Mucosa of gallbladder (tissue), 1 donor: ENCODE results near the gene TBC1D24. TPM values are rescaled to one million over a fixed set of nuclear protein-coding genes. Genes with fewer than 3 reads are reported as not detected.

Experiments used
- DNase-seq: peaks from one replicate; pipeline ENCODE4 v3.0.0-alpha.2; 2020; ENCODE audit warnings: low spot score
- total RNA-seq: library from RNA; stranded (reverse); gene quantifications from one replicate; pipeline ENCODE4 v1.2.1, GENCODE V29; 2021
- donor health status: DM: no; HTN: no; CAD: no.

Gene TBC1D24
- total RNA-seq, 1 donor from 2014 or later = 20.6 TPM

- no peak for DNase-seq
Observed at GRCh38 chr16:2450535-2450934, 24.4 kb upstream of the TBC1D24 start.

- DNase-seq = no peak
Observed at GRCh38 chr16:2450975-2451381, 23.9 kb upstream of the TBC1D24 start.

- no peak for DNase-seq
Observed at GRCh38 chr16:2451851-2452320, 23.0 kb upstream of the TBC1D24 start.

GRCh38 chr16:2452650-2453049 is 22.3 kb upstream of the TBC1D24 start:
- DNase-seq = no peak

GRCh38 chr16:2455081-2455845 is 19.7 kb upstream of the TBC1D24 start:
- DNase-seq = no peak

- DNase-seq = no peak
Observed at GRCh38 chr16:2456551-2457153, 18.3 kb upstream of the TBC1D24 start.

- DNase-seq = no peak
Observed at GRCh38 chr16:2457267-2457666, 17.7 kb upstream of the TBC1D24 start.

- no peak for DNase-seq
Observed at GRCh38 chr16:2457946-2458345, 17.0 kb upstream of the TBC1D24 start.

- DNase-seq = no peak
Observed at GRCh38 chr16:2458887-2459646, 15.9 kb upstream of the TBC1D24 start.

- peak; percentile 95 for DNase-seq
Observed at GRCh38 chr16:2459647-2460390, 15.1 kb upstream of the TBC1D24 start, which contains the start of gene TEDC2. TSS of gene TEDC2 (plus strand) at chr16:2460109. CDS start at chr16:2460145, 36 bp downstream.

GRCh38 chr16:2460391-2460713 is 14.6 kb upstream of the TBC1D24 start:
- DNase-seq = no peak

GRCh38 chr16:2460916-2461315 is 14.0 kb upstream of the TBC1D24 start:
- no peak for DNase-seq

GRCh38 chr16:2462031-2462866 is 12.7 kb upstream of the TBC1D24 start:
- no peak for DNase-seq

GRCh38 chr16:2464333-2464732 is 10.6 kb upstream of the TBC1D24 start:
- DNase-seq = no peak

GRCh38 chr16:2465653-2466415 is 9.1 kb upstream of the TBC1D24 start:
- no peak for DNase-seq

GRCh38 chr16:2466667-2467527 is 8.0 kb upstream of the TBC1D24 start:
- no peak for DNase-seq

GRCh38 chr16:2467528-2468232 is 7.2 kb upstream of the TBC1D24 start:
- peak; percentile 71 for DNase-seq

GRCh38 chr16:2468233-2468724 is 6.6 kb upstream of the TBC1D24 start:
- no peak for DNase-seq
